ENCODE results near the gene KLHL28.

DNA sequence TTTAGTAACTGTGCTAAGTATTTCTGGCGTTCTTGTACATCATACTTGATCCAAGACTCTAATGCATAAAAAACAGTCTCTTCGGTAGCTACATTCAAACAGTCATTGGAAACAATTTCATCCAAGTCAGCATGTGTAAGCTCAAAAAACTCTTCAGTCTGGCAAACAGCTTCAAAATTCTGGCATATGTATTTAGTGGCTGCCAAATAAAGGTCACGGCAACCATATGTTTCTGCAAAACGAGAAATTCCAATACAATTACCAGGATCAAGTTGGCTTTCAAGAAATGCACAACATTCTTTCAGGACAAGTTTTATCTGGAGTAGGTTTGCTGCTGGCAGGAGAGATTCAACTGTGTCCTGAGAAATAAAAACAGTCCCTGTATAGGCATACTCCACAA, 16.5 kb downstream of the KLHL28 start:
- TF ChIP-seq POLR2A (IDR thresholded peaks at IDR 0.05), result no peak
- TF ChIP-seq, protein P1, sequence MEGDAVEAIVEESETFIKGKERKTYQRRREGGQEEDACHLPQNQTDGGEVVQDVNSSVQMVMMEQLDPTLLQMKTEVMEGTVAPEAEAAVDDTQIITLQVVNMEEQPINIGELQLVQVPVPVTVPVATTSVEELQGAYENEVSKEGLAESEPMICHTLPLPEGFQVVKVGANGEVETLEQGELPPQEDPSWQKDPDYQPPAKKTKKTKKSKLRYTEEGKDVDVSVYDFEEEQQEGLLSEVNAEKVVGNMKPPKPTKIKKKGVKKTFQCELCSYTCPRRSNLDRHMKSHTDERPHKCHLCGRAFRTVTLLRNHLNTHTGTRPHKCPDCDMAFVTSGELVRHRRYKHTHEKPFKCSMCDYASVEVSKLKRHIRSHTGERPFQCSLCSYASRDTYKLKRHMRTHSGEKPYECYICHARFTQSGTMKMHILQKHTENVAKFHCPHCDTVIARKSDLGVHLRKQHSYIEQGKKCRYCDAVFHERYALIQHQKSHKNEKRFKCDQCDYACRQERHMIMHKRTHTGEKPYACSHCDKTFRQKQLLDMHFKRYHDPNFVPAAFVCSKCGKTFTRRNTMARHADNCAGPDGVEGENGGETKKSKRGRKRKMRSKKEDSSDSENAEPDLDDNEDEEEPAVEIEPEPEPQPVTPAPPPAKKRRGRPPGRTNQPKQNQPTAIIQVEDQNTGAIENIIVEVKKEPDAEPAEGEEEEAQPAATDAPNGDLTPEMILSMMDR (IDR thresholded peaks at IDR 0.05), result no peak

Measured in right lobe of liver (tissue), 4 donors.